Choroid plexus epithelial cell (primary cell): ENCODE data around the gene TXNRD2.
"Not testable (repeated sequence)": the region's sequence is repeated elsewhere in the genome, so short reads cannot be mapped to it uniquely, and the experiment has no call there.

Experiments
- DNase-seq: peaks from one replicate; pipeline ENCODE4 v3.0.0-alpha.2; 2010; ENCODE audit warnings: low read depth
- H3K4me3 ChIP-seq: 2 replicates; pipeline ENCODE4 v1.5.1; 2011; ENCODE audit warnings: low read depth, mild to moderate bottlenecking, control low read depth, low read length, moderate library complexity
- TF ChIP-seq, protein P1 (sequence below): conservative IDR thresholded peaks from 2 replicates; pipeline ENCODE4 v1.5.1; 2011; ENCODE audit warnings: low read depth, mild to moderate bottlenecking, control low read depth, inconsistent platforms, low read length, moderate library complexity

The TXNRD2 gene

GRCh38 chr22:19836512-19836911, 105.1 kb downstream of the TXNRD2 start:
- H3K4me3 ChIP-seq = no peak overlapping the region
- no peak for DNase-seq
- TF ChIP-seq, protein P1, sequence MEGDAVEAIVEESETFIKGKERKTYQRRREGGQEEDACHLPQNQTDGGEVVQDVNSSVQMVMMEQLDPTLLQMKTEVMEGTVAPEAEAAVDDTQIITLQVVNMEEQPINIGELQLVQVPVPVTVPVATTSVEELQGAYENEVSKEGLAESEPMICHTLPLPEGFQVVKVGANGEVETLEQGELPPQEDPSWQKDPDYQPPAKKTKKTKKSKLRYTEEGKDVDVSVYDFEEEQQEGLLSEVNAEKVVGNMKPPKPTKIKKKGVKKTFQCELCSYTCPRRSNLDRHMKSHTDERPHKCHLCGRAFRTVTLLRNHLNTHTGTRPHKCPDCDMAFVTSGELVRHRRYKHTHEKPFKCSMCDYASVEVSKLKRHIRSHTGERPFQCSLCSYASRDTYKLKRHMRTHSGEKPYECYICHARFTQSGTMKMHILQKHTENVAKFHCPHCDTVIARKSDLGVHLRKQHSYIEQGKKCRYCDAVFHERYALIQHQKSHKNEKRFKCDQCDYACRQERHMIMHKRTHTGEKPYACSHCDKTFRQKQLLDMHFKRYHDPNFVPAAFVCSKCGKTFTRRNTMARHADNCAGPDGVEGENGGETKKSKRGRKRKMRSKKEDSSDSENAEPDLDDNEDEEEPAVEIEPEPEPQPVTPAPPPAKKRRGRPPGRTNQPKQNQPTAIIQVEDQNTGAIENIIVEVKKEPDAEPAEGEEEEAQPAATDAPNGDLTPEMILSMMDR = no peak

GRCh38 chr22:19834599-19834998, 107.0 kb downstream of the TXNRD2 start:
- no peak for DNase-seq
- H3K4me3 ChIP-seq = no peak overlapping the region
- TF ChIP-seq, protein P1 = no peak

DNA sequence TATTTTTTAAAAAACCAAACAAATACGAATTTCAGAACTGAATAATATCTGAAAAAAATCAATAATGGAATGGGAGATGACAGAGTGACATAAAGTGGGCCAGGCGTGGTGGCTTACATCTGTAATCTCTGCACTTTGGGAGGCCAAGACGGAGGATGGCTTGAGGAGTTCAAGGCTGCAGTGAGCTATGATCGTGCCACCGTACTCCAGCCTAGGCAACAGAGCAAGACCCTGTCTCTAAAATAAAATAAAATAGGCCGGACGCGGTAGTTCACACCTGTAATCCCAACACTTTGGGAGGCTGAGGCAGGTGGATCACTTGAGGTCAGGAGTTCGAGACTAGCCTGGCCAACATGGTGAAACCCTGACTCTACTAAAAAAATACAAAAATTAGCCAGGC, 108.3 kb downstream of the TXNRD2 start:
- DNase-seq, H3K4me3 ChIP-seq: not testable (repeated sequence)

DNA sequence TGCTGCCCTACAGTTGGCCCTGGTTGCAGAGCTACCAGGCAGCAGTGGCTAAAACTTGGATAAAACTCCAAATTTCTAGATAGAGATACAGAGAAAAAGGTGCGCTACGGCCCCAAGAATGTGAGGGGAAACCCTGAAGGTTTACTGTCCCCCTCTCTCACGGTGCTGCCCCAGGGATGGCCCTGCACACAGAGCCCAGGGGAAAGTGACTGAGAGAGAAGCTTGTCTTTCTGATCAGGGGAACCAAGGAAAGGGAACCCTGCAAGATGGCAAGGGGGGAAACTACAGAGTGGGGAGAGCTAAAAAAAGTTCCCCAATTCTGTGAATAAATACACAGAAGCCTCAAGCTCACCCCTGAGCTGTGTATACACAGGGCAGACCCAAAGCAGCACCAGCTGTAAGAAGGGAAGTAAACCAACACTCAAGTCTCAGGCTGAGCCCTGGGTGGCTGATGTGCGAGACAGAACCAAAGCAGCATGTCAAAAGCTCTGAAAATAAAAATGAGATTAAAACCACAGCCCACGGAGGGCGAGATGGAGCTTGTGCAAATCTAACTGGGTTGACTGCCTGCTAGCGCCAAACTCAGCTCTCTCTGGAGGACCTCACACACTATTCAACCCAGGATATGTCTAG, 109.0 kb downstream of the TXNRD2 start:
- no peak overlapping the region for H3K4me3 ChIP-seq
- TF ChIP-seq, protein P1 = no peak
- no peak for DNase-seq

DNA sequence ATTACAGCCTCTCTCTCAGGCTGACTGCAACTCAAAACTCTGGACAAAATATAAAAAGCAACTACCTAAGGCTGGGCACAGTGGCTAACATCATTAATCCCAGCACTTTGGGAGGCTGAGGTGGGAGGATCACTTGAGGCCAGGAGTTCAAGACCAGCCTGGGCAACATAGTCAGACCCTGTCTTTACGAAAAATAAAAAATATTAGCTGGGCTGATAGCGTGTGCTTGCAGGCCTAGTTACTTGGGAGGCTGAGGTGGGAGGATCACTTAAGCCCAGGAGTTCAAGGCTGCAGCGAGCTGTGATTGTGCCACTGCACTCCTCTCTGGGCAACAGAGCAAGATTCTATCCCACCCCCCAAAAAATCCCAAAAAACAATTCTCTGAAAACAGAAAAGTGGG, 109.6 kb downstream of the TXNRD2 start:
- H3K4me3 ChIP-seq, DNase-seq: not testable (repeated sequence)

DNA sequence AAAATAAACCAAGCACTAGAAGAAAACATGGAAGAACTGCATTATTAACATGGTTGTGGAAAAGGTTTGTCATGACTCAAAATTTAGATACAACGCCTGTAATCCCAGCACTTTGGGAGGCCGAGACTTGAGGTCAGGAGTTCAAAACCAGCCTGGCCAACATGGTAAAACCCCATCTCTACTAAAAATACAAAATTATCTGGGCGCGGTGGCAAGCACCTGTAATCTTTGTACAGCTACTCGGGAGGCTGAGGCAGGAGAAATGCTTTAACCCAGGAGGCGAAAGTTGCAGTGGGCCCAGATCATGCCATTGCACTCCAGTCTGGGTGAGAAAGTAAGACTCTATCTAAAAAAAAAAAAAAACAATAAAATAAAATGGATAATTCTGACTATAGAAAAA, 110.6 kb downstream of the TXNRD2 start:
- DNase-seq = no peak
- H3K4me3 ChIP-seq = no peak overlapping the region
- TF ChIP-seq, protein P1 = no peak

GRCh38 chr22:19828035-19828401, 113.6 kb downstream of the TXNRD2 start:
- TF ChIP-seq, protein P1 = no peak
- DNase-seq = no peak
- no peak overlapping the region for H3K4me3 ChIP-seq

DNA sequence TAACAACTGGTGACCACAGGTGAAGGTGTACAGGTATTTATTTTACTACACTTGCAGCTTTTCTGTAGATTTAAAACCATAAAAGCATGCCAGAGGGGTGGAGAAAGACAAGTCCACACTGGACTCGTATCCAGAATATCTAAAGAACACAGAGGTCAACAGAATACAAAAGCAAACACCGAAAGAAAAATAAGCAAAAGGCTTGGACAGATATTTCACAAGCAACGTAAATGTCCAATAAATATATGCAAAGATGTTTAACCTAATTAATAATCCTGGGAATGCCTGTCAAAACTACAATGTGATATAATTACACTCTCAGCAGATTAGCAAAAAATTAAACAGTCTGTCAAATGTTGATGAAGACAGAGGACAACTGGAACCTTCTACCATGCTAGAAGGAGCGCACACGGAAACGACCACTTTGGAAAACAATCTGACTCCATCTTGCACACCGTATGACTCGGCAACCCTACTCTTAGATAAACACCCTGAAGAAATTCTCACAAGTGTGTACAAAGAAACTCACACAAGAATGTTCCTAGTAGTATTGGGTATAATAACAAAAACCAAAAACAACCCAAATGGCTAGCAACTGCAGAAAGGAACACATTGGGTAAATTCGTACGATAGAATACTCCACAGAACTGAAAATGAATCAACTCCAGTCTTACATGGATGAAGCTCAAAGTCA, 114.1 kb downstream of the TXNRD2 start:
- H3K4me3 ChIP-seq = no peak overlapping the region
- TF ChIP-seq, protein P1 = no peak
- DNase-seq = peak; percentile 9
